Measurements from ENCODE around the gene TMEM132C.

DNA sequence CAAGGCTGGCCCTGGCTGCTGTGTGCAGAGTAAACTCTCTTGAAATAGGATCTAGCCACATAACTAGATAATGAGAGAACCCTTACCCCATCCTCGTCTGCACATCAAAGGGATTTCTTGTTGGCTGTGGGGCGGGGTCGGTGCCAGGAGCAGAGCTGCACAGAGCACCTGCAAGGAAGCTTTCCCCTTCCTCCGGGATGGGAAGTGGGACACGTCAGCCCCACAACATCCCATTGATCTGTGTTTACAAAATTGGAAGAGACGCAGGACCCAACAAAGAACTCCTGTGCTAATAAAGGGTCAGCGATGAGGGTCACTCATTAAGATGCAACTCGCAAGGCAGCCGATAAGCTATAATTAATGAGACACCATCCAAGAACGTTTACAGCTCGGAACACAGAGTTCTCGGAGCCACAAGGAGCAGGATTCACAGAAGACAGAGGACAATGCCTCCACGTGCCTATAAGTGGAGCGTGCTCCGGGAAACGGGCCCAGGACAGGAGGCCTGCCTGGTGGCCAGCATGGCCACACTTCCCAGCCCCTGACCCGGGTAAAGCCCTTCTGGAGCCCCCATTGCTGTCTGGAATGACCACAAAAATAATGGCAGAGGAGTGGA, 385.3 kb downstream of the TMEM132C start:
- TF ChIP-seq POLR2A (IDR thresholded peaks at IDR 0.05) = no peak
- TF ChIP-seq CTCF (IDR thresholded peaks at IDR 0.05) = no peak
